ENCODE results near the gene DOCK4. TPM values are rescaled to one million over a fixed set of nuclear protein-coding genes. Genes with fewer than 3 reads are reported as not detected.
A peak's percentile ranks its signal among the peaks of the same experiment; 100 is the strongest.

DOCK4 gene
- total RNA-seq, 1 donor from 2014 or later: 51.2 TPM

DNA sequence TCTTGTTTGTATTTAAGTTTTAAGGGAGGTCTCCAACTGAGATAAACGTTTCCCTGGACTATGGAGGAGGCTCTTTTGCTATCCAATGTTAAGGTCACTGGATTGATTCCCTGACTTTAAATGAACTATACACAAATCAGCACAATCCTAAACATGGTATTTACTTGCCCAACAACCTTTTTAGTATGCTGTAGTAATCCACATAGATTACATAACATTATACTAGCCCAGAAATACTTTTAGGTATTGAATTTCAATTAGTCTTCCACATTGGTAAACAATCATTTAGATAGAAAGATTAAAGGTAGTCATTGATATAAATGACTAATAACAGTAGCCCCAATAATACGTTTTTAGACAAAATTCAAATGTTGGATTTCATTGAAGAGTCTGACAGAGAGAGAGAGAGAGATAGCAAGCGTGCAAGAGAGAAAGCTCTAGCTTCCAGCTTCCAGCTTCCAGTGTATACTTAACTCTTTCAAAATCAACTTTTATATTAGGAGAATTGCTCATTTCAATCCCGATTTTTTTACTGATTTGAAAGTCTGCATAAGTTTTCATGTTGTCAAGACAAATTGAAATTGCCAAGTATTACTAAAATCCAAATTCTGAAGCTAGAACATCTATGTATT lies 155.8 kb downstream of the DOCK4 start:
- no peak for ATAC-seq
- no peak for DNase-seq (ENCODE audit: low spot score)
- intact Hi-C loops (cut with DNase I): no loop called here

DNA sequence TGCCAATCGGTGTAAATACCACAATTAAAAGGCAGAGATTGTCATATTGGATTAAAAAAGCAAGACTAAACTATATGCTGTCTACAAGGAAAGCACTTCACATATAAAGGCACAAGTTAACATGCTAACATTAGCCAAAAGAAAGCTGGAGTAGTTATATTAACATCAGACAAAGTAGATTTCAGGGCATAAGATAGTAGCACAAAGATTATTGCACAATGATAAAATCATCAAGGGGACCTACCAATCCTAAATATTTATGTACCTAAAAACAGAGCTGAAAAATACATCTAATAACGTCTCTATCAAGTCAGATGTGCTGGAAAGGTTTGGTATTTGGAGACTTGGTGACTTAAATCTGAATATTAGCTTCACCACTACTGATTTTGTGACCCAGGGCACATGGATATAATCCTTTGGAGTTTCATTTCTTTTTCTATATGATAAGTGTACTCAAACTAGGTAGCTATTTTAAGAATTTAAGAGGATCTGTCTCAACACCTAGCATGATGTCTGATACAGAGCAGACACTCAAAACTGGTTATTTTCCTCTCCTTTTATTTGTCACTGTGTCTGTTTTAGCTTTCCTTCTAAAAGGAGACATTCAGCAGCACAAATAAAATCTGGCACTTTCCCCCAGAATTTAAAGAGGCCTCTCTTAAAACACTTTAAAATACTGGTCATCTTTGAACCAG lies 156.5 kb downstream of the DOCK4 start:
- ATAC-seq: no peak
- intact Hi-C loops (cut with DNase I): no loop called here
- DNase-seq (ENCODE audit: low spot score): no peak

DNA sequence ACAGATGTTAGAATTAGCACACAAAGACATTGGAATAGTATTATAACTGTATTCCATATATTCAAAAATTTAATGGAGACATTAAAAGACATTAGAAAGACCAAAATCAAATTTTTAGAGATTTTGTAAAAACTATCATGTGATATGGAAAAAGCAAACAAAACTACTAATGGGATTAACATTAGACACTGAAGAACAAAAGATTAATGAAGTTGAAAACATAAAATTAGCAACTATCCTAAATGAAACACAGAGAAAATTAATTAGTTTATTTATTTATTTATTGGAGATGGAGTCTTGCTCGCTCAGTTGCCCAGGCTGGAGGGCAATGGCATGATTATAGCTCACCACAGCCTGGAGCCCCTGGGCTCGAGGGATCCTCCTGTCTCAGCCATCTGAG lies 158.8 kb downstream of the DOCK4 start:
- ATAC-seq: no peak
- intact Hi-C loops (cut with DNase I): no loop called here

DNA sequence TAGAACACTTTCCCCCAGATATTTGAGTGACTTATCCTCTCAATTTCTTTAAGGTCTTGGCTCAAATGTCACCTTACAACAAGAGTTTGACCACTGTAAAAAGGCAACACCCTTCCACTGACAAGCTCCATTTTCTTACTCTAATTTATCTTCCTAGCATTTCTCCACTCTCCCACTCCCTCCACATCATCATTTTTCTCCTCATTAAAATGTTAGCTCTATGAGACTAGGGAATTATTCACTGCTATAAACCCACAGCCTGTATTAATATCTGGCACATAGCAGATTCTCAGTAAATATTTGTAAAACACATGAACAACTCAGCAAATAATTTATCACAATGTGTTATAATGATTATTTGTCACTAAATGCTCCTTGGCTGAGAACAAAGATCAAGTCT lies 161.0 kb downstream of the DOCK4 start:
- ATAC-seq (no peak), DNase-seq (ENCODE audit: low spot score) (no peak)
- intact Hi-C loops (cut with DNase I): no loop called here

More for the DNA sequence above, 158.8 kb downstream of the DOCK4 start:
- DNase-seq (ENCODE audit: low spot score): no peak

DNA sequence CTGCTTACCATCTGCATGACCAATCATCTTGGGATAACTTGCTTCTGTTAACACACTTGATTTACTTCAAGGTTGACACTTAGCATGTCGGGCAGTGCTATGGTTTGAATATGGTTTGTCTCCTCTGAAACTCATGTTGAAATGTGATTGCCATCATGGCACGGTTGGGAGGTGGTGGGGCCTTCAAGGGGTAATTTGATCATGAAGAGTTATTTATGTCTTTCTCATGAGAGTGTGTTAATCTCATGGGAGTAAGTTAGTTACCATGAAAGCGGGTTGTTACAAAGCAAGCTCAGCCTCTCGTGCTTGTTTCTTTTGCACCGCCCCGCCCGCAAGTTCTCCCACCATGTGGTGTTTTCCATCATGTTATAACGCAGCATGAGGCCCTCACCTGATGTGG lies 163.6 kb downstream of the DOCK4 start:
- ATAC-seq (no peak), DNase-seq (ENCODE audit: low spot score) (no peak)
- intact Hi-C loops (cut with DNase I): no loop called here

- DNase-seq (ENCODE audit: low spot score) (no peak), ATAC-seq (no peak)
- intact Hi-C loops (cut with DNase I): no loop called here
Measured at GRCh38 chr7:112038353-112038752, 167.8 kb downstream of the DOCK4 start.

DNA sequence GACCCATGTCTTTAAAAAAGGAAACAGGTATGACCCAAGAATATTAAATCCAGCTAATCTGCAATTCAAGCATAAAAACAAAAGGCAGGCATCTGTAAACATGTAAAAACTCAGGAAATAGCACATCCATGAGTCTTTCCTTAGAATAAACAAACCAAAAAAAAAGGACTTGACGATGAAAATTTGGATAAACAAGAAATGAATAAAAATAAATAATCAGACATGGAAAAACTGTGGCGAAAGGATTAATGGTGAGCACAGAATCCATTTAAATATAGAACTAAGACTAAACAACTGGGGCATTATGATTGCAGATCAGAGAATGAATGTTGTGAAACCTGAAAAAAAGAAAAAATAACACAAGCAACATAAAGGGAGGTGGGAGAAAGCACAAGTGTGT lies 170.1 kb downstream of the DOCK4 start:
- DNase-seq (ENCODE audit: low spot score) (no peak), ATAC-seq (no peak)
- intact Hi-C loops (cut with DNase I): no loop called here

- intact Hi-C loops (cut with DNase I): no loop called here
- ATAC-seq: no peak
- DNase-seq (ENCODE audit: low spot score): no peak
Measured at GRCh38 chr7:112031689-112032088, 174.5 kb downstream of the DOCK4 start.

DNA sequence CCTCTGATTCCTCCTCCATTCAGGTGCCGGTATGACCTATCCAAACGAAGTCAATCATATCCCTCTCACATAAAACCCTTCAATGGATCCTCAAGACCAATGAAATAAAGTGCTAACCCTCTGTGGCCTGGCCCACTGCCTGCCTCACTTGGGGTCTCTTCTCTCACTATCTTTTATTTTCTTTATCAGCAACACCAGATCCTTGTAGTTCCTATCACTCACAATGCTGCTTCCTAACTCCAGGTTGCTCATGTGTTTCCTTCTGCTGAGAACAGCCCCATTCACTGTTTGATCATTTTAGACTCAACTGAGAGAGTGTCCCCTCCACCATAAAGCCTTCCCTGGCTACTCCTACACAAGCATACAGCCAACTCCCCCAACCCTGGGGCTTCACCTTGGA lies 180.6 kb downstream of the DOCK4 start:
- intact Hi-C loops (cut with DNase I): no loop called here
- ATAC-seq (no peak), DNase-seq (ENCODE audit: low spot score) (no peak)

DNA sequence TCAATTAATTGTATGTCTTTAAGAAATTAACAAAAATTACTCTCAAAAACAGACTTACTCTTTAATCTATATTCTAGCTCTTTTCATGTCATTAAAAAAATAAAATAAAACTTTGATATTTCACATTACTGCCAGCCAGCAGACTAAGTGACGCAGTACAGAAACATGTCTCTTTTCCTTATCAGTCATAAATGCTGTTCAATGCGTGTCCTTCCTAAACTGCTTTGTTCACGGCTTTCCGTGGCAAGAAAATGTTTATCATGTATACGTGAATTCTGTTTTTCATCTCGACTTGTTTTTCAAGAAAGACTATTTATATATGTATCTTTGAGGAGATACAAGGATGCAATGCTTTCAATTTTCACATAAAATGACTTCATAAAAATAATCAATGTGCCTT lies 182.4 kb downstream of the DOCK4 start:
- intact Hi-C loops (cut with DNase I): no loop called here

GRCh38 chr7:112023282-112023681 lies 182.9 kb downstream of the DOCK4 start:
- DNase-seq (ENCODE audit: low spot score): no peak
- intact Hi-C loops (cut with DNase I): no loop called here
- no peak for ATAC-seq

More for the DNA sequence above, 182.4 kb downstream of the DOCK4 start:
- ATAC-seq (no peak), DNase-seq (ENCODE audit: low spot score) (no peak)

DNA sequence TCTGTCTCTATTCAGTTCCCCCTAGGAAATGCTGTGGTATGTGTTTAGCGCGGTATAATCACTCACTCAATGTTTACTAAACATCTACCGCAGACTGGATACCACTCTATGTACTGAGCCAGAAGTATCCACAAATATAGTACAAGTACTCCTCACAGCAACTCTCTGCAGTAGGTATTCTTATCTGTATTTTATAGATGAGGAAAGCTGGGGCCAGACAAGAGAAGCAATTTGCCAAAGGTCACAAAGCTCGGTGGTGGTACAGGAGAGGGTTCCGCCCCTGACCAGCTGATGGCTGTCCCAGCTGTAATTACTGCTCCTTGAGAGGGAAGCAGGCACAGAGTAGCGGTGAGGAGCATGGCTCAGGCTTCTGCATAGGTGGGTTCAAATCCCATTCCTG lies 184.1 kb downstream of the DOCK4 start:
- ATAC-seq: no peak
- no peak for DNase-seq (ENCODE audit: low spot score)
- intact Hi-C loops (cut with DNase I): no loop called here

DNA sequence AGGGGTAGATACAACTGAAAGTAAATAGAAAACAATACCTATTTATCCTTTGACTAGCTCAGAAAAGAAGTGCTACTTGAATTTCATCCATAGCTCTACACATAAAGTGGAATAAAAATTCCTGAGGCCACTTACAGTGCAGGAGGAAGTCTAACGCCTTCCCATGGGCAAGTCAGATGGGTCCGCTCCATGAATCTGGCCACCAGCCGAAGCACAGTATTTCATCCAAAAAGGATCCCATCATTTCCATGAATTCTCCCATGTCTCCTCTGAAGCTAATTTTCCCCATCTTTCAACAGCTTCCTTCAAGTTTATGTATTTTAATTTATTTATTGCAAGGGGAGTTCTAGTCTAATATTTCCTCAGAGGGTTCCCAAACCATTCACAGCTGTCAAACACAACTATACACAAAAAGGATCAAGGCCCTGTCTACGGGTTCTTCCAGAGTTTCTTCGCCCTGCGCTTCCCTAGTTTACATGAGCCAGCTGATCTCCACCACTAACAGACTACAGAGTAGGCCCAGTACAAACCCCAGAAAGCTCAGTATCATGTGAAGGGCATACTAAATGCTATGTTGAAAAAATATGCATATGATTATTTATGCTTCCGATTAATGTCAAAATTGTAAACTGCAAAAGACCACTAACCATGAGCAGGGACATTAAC lies 184.7 kb downstream of the DOCK4 start:
- intact Hi-C loops (cut with DNase I): no loop called here
- DNase-seq (ENCODE audit: low spot score) (no peak), ATAC-seq (peak; percentile 69)

GRCh38 chr7:112020800-112021199 lies 185.4 kb downstream of the DOCK4 start:
- no peak for DNase-seq (ENCODE audit: low spot score)
- intact Hi-C loops (cut with DNase I): no loop called here
- ATAC-seq: peak; percentile 31

GRCh38 chr7:112019932-112020331 lies 186.3 kb downstream of the DOCK4 start:
- DNase-seq (ENCODE audit: low spot score) (no peak), ATAC-seq (no peak)
- intact Hi-C loops (cut with DNase I): no loop called here

DNA sequence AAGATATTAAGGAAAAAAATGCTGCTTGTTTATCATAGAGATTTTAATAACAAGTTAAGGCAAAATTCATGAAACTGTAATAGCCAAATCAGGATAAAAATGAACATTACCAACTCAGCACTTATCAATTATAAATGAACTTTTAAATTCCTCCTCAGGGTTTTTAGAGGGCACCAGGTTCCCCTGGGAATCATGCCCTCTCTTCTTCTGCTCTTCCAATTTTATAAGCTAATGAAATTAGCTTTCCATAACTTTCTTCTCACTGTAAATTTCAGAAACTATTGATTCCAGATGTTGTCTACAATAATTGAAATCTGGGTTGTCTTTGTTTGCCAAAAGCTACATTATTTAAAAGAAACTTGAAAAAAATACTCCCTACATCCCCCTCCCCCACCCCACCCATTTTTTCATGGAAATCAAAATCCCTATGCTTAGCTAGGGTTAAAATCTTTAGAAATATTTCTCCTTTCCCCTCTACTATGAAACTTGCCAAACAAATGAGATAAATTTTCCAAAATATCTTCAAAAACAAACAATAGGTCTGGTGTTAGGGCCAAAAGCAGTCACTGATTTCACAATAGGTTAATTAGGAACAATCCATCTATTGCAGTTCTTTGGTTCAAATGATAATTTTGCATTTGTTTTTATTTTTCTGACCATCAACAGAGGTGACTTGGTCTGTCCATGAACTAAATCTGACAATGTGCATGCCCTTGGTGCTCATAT lies 187.7 kb downstream of the DOCK4 start:
- DNase-seq (ENCODE audit: low spot score) (no peak), ATAC-seq (peak; percentile 85)
- intact Hi-C loops (cut with DNase I): no loop called here

- ATAC-seq: no peak
Measured at GRCh38 chr7:112015146-112015545, 191.1 kb downstream of the DOCK4 start.

DNA sequence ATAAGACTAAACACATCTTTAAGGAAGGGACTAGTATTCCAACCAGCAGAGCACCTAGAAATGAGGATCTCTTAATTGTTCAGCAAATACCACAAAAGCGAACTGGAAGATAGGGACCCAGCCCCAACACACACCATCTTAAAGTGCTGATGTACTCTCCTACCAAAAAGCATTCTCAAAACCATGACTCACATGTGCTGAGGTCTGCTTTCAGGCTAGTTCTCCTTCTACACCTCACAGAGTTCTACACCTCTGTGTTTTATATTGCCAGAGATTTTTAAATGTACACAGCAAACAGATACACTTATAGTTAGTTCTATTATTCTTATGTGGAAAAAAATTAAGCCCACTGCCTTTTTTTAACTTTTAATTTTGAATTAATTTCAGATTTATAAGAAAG lies 191.9 kb downstream of the DOCK4 start:
- intact Hi-C loops (cut with DNase I): no loop called here
- no peak for ATAC-seq
- DNase-seq (ENCODE audit: low spot score): no peak

More at GRCh38 chr7:112015146-112015545, 191.1 kb downstream of the DOCK4 start:
- intact Hi-C loops (cut with DNase I): no loop called here
- DNase-seq (ENCODE audit: low spot score): no peak

- no peak for DNase-seq (ENCODE audit: low spot score)
- intact Hi-C loops (cut with DNase I): no loop called here
- ATAC-seq: no peak
Measured at GRCh38 chr7:112013274-112013673, 192.9 kb downstream of the DOCK4 start.

DNA sequence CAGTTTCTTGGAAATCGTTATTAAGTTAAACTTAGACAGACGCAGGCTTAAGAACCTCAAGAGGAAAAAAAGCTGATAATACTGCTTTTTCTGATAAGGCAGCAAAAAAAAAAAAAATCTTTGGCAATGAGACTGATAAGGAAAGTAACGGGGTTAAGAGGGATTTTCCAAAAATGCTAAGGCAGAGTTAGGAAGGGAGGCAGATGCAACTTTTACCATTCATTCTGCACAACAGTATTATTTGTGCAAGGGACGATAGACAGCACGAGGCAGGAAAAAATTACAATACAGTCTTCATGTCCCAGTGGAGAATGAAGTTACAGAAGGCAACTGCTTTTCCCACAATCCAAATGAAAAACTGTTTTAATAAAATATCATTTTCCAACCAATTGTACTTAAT lies 194.0 kb downstream of the DOCK4 start:
- intact Hi-C loops (cut with DNase I): no loop called here
- ATAC-seq (peak; percentile 64), DNase-seq (ENCODE audit: low spot score) (no peak)

All from sciatic nerve (tissue), 2 donors.